H1 (cell line): ENCODE results near the gene ZSCAN10. TPM values are rescaled to one million over a fixed set of nuclear protein-coding genes. Genes with fewer than 3 reads are reported as not detected.

Source experiments
- CTCF ChIA-PET: fragments of 300-600 bp; sonication (Branson Sonifier 250); formaldehyde crosslinking; loops from one replicate; lab custom pipeline; 2021; ENCODE audit not compliant: partially characterized antibody; lab: Charles Lee
- POLR2A ChIA-PET: fragments of 300-600 bp; sonication (Branson Sonifier 250); formaldehyde crosslinking; loops from one replicate; lab custom pipeline; 2021; ENCODE audit warnings: inconsistent platforms; ENCODE audit not compliant: partially characterized antibody; lab: Charles Lee
- DNase-seq, 2 experiments: peaks; one replicate each; pipeline versions ENCODE4 v3.0.0 to v3.0.0-alpha.2; 2010 to 2022; ENCODE audit warnings: low spot score in 2 of 2, low read depth in 1 of 2, mixed read lengths in 1 of 2
- FAIRE-seq: peaks from 2 replicates; lab custom pipeline; 2011; peaks lifted over from hg19 to GRCh38; lab: Jason Lieb, UNC
- H2AFZ ChIP-seq: 2 replicates; pipeline ENCODE4 v1.8.1; 2012; ENCODE audit warnings: low read length, inconsistent platforms
- H2AK5ac ChIP-seq: 2 replicates; pipeline ENCODE4 v1.6.1; 2013; ENCODE audit warnings: low read depth, low read length
- H2BK120ac ChIP-seq: replicated peaks from 2 replicates; pipeline ENCODE3; 2013; ENCODE audit warnings: low read depth, low read length, inconsistent platforms
- H2BK12ac ChIP-seq: 2 replicates; pipeline ENCODE4 v1.6.1; 2013; ENCODE audit warnings: low read depth, low read length
- H2BK15ac ChIP-seq: 2 replicates; pipeline ENCODE4 v1.6.1; 2013; ENCODE audit warnings: low read length
- H2BK20ac ChIP-seq: 2 replicates; pipeline ENCODE4 v1.6.1; 2013; ENCODE audit warnings: low read length
- H2BK5ac ChIP-seq: 2 replicates; pipeline ENCODE4 v1.6.1; 2013; ENCODE audit warnings: low read depth, low read length
- H3K14ac ChIP-seq: 2 replicates; pipeline ENCODE4 v1.6.1; 2013; ENCODE audit warnings: inconsistent platforms; ENCODE audit not compliant: insufficient read length
- H3K18ac ChIP-seq: 2 replicates; pipeline ENCODE4 v1.6.1; 2013; ENCODE audit warnings: low read length; ENCODE audit errors: extremely low read depth
- H3K23ac ChIP-seq: 2 replicates; pipeline ENCODE4 v1.6.1; 2013; ENCODE audit warnings: inconsistent platforms; ENCODE audit not compliant: insufficient read length
- H3K23me2 ChIP-seq: 2 replicates; pipeline ENCODE4 v1.6.1; 2013; ENCODE audit warnings: low read depth, low read length
- H3K27ac ChIP-seq: 2 replicates; pipeline ENCODE4 v1.6.1; 2011; ENCODE audit warnings: low read depth, low read length, inconsistent platforms
- H3K27me3 ChIP-seq, 4 experiments: replicated peaks in 1 of 4; 1 replicate in 1 of 4; 2 replicates in 3 of 4; pipeline versions ENCODE4 v1.6.1 to v1.8.1; 2011 to 2013; ENCODE audit warnings: low read length in 3 of 4, mild to moderate bottlenecking in 3 of 4, inconsistent platforms in 2 of 4, mixed read lengths in 2 of 4, moderate library complexity in 1 of 4; ENCODE audit not compliant: control insufficient read depth in 3 of 4, insufficient read depth in 3 of 4; ENCODE audit errors: extremely low read depth in 1 of 4
- H3K36me3 ChIP-seq, 4 experiments: 2 replicates each; pipeline versions ENCODE4 v1.6.1 to v1.8.1; 2011 to 2013; ENCODE audit warnings: mild to moderate bottlenecking in 4 of 4, low read length in 3 of 4, moderate library complexity in 2 of 4, control low read depth in 1 of 4, inconsistent platforms in 1 of 4; ENCODE audit not compliant: insufficient read depth in 4 of 4, control insufficient read depth in 2 of 4
- H3K4ac ChIP-seq: replicated peaks from 2 replicates; pipeline ENCODE3; 2013; ENCODE audit warnings: low read length, low read depth, mixed read lengths, inconsistent platforms; ENCODE audit not compliant: insufficient read length
- H3K4me1 ChIP-seq, 4 experiments: replicated peaks in 1 of 4; 1 replicate in 1 of 4; 2 replicates in 3 of 4; pipeline versions ENCODE4 v1.6.1 to v1.8.1; 2011 to 2013; ENCODE audit warnings: low read length in 3 of 4, inconsistent platforms in 2 of 4, mixed read lengths in 1 of 4; ENCODE audit not compliant: insufficient read depth in 4 of 4, control insufficient read depth in 3 of 4
- H3K4me2 ChIP-seq, 2 experiments: 2 replicates each; pipeline versions ENCODE4 v1.6.1 to v1.8.1; 2011 to 2013; ENCODE audit warnings: low read depth in 2 of 2, low read length in 2 of 2, control low read depth in 1 of 2, inconsistent platforms in 1 of 2, mild to moderate bottlenecking in 1 of 2; ENCODE audit not compliant: insufficient read depth in 1 of 2
- H3K4me3 ChIP-seq, 4 experiments: fragments of 200-600, 300-600 bp in 1 of 4; sonication (generic), shearing (Covaris generic), sonication (Bioruptor Twin) in 1 of 4; 2 replicates each; pipeline versions ENCODE4 v1.5.1 to v1.8.1; 2011 to 2016; ENCODE audit warnings: low read length in 4 of 4, low read depth in 3 of 4, control low read depth in 2 of 4, inconsistent platforms in 2 of 4, mild to moderate bottlenecking in 2 of 4, mixed read lengths in 1 of 4, moderate library complexity in 1 of 4; ENCODE audit not compliant: insufficient read depth in 2 of 4; ENCODE audit errors: extremely low read depth in 1 of 4
- H3K56ac ChIP-seq: replicated peaks from 2 replicates; pipeline ENCODE3; 2013; ENCODE audit warnings: low read depth, mild to moderate bottlenecking, mixed read lengths, low read length, inconsistent platforms; ENCODE audit not compliant: insufficient read length
- H3K79me1 ChIP-seq: 2 replicates; pipeline ENCODE4 v1.6.1; 2013; ENCODE audit warnings: low read depth, low read length, control low read depth
- H3K79me2 ChIP-seq, 2 experiments: 2 replicates each; pipeline versions ENCODE4 v1.6.1 to v1.8.1; 2012 to 2013; ENCODE audit warnings: low read length in 2 of 2, mild to moderate bottlenecking in 2 of 2, inconsistent platforms in 1 of 2; ENCODE audit not compliant: insufficient read depth in 2 of 2, control insufficient read depth in 1 of 2
- H3K9ac ChIP-seq, 4 experiments: replicated peaks in 1 of 4; 1 replicate in 1 of 4; 2 replicates in 3 of 4; pipeline versions ENCODE4 v1.6.1 to v1.8.1; 2011 to 2013; ENCODE audit warnings: low read depth in 3 of 4, low read length in 3 of 4, control low read depth in 2 of 4, mild to moderate bottlenecking in 2 of 4, moderate library complexity in 2 of 4, inconsistent platforms in 1 of 4; ENCODE audit errors: extremely low read depth in 1 of 4
- H3K9me3 ChIP-seq, 2 experiments: 2 replicates each; pipeline versions ENCODE4 v1.6.1 to v1.8.1; 2012 to 2013; ENCODE audit warnings: mild to moderate bottlenecking in 2 of 2, moderate library complexity in 2 of 2, control low read depth in 1 of 2, inconsistent platforms in 1 of 2, low read depth in 1 of 2, low read length in 1 of 2, mixed read lengths in 1 of 2; ENCODE audit not compliant: insufficient read depth in 2 of 2
- H4K20me1 ChIP-seq, 2 experiments: replicated peaks in 1 of 2; 2 replicates each; pipeline versions ENCODE3 to v1.8.1; 2011 to 2013; ENCODE audit warnings: inconsistent platforms in 2 of 2, low read length in 2 of 2, mild to moderate bottlenecking in 1 of 2; ENCODE audit not compliant: insufficient read depth in 2 of 2, control insufficient read depth in 1 of 2
- H4K5ac ChIP-seq: 2 replicates; pipeline ENCODE4 v1.6.1; 2013; ENCODE audit warnings: low read length, low read depth, mixed read lengths, inconsistent platforms; ENCODE audit not compliant: insufficient read length
- H4K8ac ChIP-seq: 2 replicates; pipeline ENCODE4 v1.8.0; 2013; ENCODE audit warnings: mild to moderate bottlenecking, moderate library complexity, low read length, inconsistent platforms; ENCODE audit not compliant: insufficient read depth; ENCODE audit errors: extremely low read depth
- H4K91ac ChIP-seq: replicated peaks from 2 replicates; pipeline ENCODE3; 2013; ENCODE audit warnings: low read length, mixed read lengths, inconsistent platforms; ENCODE audit not compliant: insufficient read length
- BCL11A ChIP-seq, 2 experiments: IDR thresholded peaks; one replicate each; pipeline ENCODE4 v1.6.1; 2011; ENCODE audit warnings: low read depth in 2 of 2, low read length in 2 of 2, mild to moderate bottlenecking in 2 of 2
- EP300 ChIP-seq, 2 experiments: IDR thresholded peaks; 1 replicate in 1 of 2; 2 replicates in 1 of 2; pipeline ENCODE4 v1.6.1; 2011 to 2012; ENCODE audit warnings: low read depth in 2 of 2, low read length in 2 of 2, mild to moderate bottlenecking in 2 of 2, borderline replicate concordance in 1 of 2, inconsistent platforms in 1 of 2, moderate library complexity in 1 of 2
- GTF2F1 ChIP-seq: IDR thresholded peaks from 2 replicates; pipeline ENCODE4 v1.6.1; 2012; ENCODE audit warnings: low read depth, low read length, improper control_type of control experiment, borderline replicate concordance
- KDM5A ChIP-seq: fragments of 200-600 bp; IDR thresholded peaks from 2 replicates; pipeline ENCODE4 v1.7.1; 2012; ENCODE audit warnings: mild to moderate bottlenecking, low read length, inconsistent platforms, mixed read lengths
- POLR2A ChIP-seq, 2 experiments: IDR thresholded peaks; 1 replicate in 1 of 2; 2 replicates in 1 of 2; pipeline ENCODE4 v1.6.1; 2011; ENCODE audit warnings: low read depth in 2 of 2, low read length in 2 of 2, mild to moderate bottlenecking in 2 of 2; ENCODE audit errors: control extremely low read depth in 1 of 2
- RNF2 ChIP-seq: fragments of 200-900, 300-1000 bp; sonication (generic); IDR thresholded peaks from 2 replicates; pipeline ENCODE4 v1.7.1; 2016; ENCODE audit warnings: borderline replicate concordance, low read depth, mild to moderate bottlenecking, antibody characterized with exemption, low read length; ENCODE audit not compliant: poor library complexity, severe bottlenecking; ENCODE audit errors: missing control alignments
- SRF ChIP-seq: IDR thresholded peaks from 2 replicates; pipeline ENCODE4 v1.6.1; 2011; ENCODE audit warnings: mild to moderate bottlenecking, low read depth, low read length, moderate library complexity
- TAF1 ChIP-seq: IDR thresholded peaks from 2 replicates; pipeline ENCODE4 v1.6.1; 2011; ENCODE audit warnings: mild to moderate bottlenecking, low read depth, low read length
- WGBS, 2 experiments: shearing (Covaris generic) in 1 of 2; methylation state at CpG; one replicate each; pipeline versions ENCODE4 v1.1.6 to v1.1.7; 2013 to 2015; ENCODE audit warnings: low lambda C conversion rate in 2 of 2, mixed read lengths in 2 of 2, inconsistent platforms in 1 of 2, low coverage in 1 of 2, missing lambda C conversion rate in 1 of 2; ENCODE audit not compliant: insufficient replicate concordance in 2 of 2, insufficient coverage in 1 of 2, insufficient read length in 1 of 2; ENCODE audit errors: extremely low coverage in 1 of 2, missing lambda C conversion rate in 1 of 2; 5-methylcytosine and 5-hydroxymethylcytosine counted together
- polyA plus RNA-seq, 7 experiments: library from polyadenylated mRNA; depleted of rRNA in 3 of 7; stranded (reverse) in 5 of 7; unstranded in 2 of 7; fragments of >200 nt in 5 of 7; fragments of 200-250 nt in 2 of 7; gene quantifications; 1 replicate in 5 of 7; 2 replicates in 1 of 7; 4 replicates in 1 of 7; pipeline versions ENCODE4 v1.2.1 to v1.2.3, GENCODE V29; 2011 to 2013; ENCODE audit warnings: missing spikeins in 2 of 7, mixed read lengths in 2 of 7
- total RNA-seq: library from RNA; stranded (reverse); fragmentation: NEBNext Ultra II Directional; extraction: Animal tissue kit (Norgen Biotek cat#: 25700); gene quantifications from 2 replicates; pipeline ENCODE4 v1.2.1, GENCODE V29; 2021
- TF ChIP-seq, protein P1 (sequence below): IDR thresholded peaks from 2 replicates; pipeline ENCODE4 v1.6.1; 2011; ENCODE audit warnings: low read depth, mild to moderate bottlenecking, low read length; ENCODE audit not compliant: insufficient read depth

ZSCAN10 gene
- total and polyA plus RNA-seq, 2 of the 8 experiments (the other 6 are each of a cell fraction or from before 2014, with no cell fraction given) = 209 to 314 TPM

GRCh38 chr16:3094289-3095027, 4.6 kb downstream of the ZSCAN10 start:
- Histone ChIP-seq H3K9me3 (no peaks in the 10 kb centered on the region), H3K4me1 (peaks cover 5 to 17% (median 9%) of the 10 kb centered on the region in 4 experiments), H3K36me3 (peaks cover 21 to 38% (median 28%) of the 10 kb centered on the region in 4 experiments), H3K79me1 (peaks cover 4% of the 10 kb centered on the region), H3K9ac (no peak overlapping the region), H3K27me3 (no peaks in the 10 kb centered on the region), H3K23ac (no peak overlapping the region), H2BK20ac (no peak overlapping the region), H2BK12ac (no peak overlapping the region), H3K14ac (no peak overlapping the region), H3K27ac (no peak overlapping the region), H4K8ac (no peak overlapping the region; the same call in 1 of the 2 replicates), H3K23me2 (peaks cover 15% of the 10 kb centered on the region), H4K5ac (no peak overlapping the region), H2AK5ac (no peak overlapping the region), H3K4me3 (no peak overlapping the region), H2BK15ac (no peak overlapping the region), H3K18ac (no peak overlapping the region), H3K4me2 (no peak overlapping the region), H3K56ac (no peak overlapping the region), H2BK120ac (no peak overlapping the region), H4K20me1 (peaks cover 3 to 16% of the 10 kb centered on the region in 2 experiments), H2BK5ac (no peak overlapping the region), H4K91ac (no peak overlapping the region), H3K4ac (no peak overlapping the region), H2AFZ (no peak overlapping the region), H3K79me2 (peaks cover 11 to 67% of the 10 kb centered on the region in 2 experiments; a peak in 3 of 4 replicates)
- DNase-seq (peak in 1 of 2 experiments; percentile 75), FAIRE-seq (peak; percentile 50)
- POLR2A ChIA-PET = interaction anchor here (0.6 to 15.4 kb wide), 10 partner anchors 11 to 85 kb away, joined by 3 to 168 read pairs (median 6); partner anchors contain the start of gene IL32
- 87% methylated on average over 21 of the region's 22 CpGs; no CpG with 5 or more reads in 1 of the 2 experiments for WGBS, 2 experiments
- CTCF ChIA-PET = interaction anchor here (0.7 to 36.8 kb wide), 8 partner anchors 16 to 61 kb away, joined by 3 to 619 read pairs (median 6); partner anchors contain the start of genes ZNF205 and ZNF213
- no peak for TF ChIP-seq SRF
- no peak for TF ChIP-seq TAF1
- TF ChIP-seq KDM5A = no peak
- TF ChIP-seq BCL11A (IDR thresholded peaks at IDR 0.05; ENCODE audit: low read depth in 2 of 2, low read length in 2 of 2) = no peak
- no peak for TF ChIP-seq EP300 (IDR thresholded peaks at IDR 0.05; ENCODE audit: borderline replicate concordance in 1 of 2, low read depth in 2 of 2, low read length in 2 of 2)
- no peak for TF ChIP-seq GTF2F1
- no peak for TF ChIP-seq POLR2A (IDR thresholded peaks at IDR 0.05; ENCODE audit: control extremely low read depth in 1 of 2, low read depth in 2 of 2, low read length in 2 of 2)
- TF ChIP-seq, protein P1, sequence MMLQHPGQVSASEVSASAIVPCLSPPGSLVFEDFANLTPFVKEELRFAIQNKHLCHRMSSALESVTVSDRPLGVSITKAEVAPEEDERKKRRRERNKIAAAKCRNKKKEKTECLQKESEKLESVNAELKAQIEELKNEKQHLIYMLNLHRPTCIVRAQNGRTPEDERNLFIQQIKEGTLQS = no peak
- no peak for TF ChIP-seq RNF2
